AG09309 (cell line): ENCODE measurements around the gene CD160.
A peak's percentile ranks its signal among the peaks of the same experiment; 100 is the strongest.

ENCODE experiments used
- DNase-seq: peaks from one replicate; pipeline ENCODE4 v3.0.0-alpha.2; 2010; ENCODE audit warnings: low read depth
- H3K4me3 ChIP-seq: 2 replicates; pipeline ENCODE4 v1.5.1; 2011; ENCODE audit warnings: mild to moderate bottlenecking, low read depth, low read length, moderate library complexity; ENCODE audit not compliant: control insufficient read depth
- CTCF ChIP-seq: IDR thresholded peaks from 2 replicates; pipeline ENCODE4 v1.5.1; 2011; ENCODE audit warnings: mild to moderate bottlenecking, low read depth, low read length, inconsistent platforms; ENCODE audit not compliant: insufficient read depth, control insufficient read depth; ENCODE audit errors: missing control alignments

CD160 gene

DNA sequence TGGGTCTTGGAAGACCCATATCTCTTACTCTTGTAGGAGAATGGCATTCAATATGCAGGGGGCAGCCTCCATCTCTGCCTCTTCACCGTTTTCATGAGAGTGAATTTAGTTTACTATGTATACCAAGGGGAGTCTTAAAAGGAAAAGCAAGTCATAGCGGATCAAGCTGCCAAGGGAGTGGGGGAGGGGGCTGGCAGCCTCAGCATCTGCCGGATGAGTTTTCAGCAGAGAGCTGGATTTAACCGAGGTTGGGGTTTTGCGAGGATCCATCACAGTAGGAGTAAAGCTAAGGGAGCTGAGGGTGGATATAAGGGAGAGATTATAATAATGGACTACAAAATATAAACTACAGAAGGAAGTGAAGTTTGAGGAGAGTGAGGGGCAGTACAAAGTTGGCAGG, 9.9 kb downstream of the CD160 start:
- H3K4me3 ChIP-seq: no peak overlapping the region
- no peak for TF ChIP-seq CTCF
- no peak for DNase-seq

GRCh38 chr1:145729666-145730436, 10.6 kb downstream of the CD160 start:
- TF ChIP-seq CTCF: no peak
- no peak overlapping the region for H3K4me3 ChIP-seq
- no peak for DNase-seq

- no peak for DNase-seq
- TF ChIP-seq CTCF: no peak
- H3K4me3 ChIP-seq: no peak overlapping the region
Observed at GRCh38 chr1:145730467-145730866, 11.2 kb downstream of the CD160 start.

DNA sequence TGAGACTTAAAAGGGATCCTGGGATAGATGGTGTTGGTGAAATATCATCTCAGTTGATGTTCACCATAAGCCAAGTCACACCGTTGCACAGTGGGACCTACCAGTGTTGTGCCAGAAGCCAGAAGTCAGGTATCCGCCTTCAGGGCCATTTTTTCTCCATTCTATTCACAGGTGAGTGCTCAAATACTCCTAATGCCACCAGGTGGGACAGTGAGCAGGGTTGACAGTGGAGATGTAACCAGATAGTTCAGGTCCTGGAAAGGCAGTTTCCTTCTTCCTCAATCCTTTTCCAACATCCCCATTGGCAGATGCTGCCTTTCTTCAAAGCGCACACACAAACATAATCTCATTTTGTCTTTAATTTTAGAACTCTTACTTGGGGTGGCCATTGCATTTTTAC, 11.6 kb downstream of the CD160 start:
- H3K4me3 ChIP-seq: no peak overlapping the region

DNA sequence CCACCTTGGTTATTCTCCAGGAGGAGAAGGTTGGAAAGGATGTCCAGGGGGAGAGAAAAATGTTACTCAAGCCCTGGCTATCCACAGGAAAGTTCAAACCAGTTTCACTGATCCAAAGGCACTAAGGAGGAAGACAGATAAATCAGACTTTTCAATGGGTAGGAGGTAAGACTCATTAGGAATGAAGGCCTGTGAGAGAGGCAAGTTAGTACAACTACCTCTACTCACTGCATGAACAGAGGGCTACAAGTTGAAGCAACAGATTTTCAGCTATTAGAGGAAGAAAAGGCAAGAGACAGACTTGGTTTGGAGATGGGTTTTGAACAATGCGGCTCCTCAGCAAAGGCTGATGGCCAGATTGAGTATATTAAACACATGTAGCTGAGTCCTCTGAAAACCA, 16.9 kb downstream of the CD160 start:
- no peak for TF ChIP-seq CTCF
- no peak for DNase-seq
- no peak overlapping the region for H3K4me3 ChIP-seq

More for the DNA sequence above, 11.6 kb downstream of the CD160 start:
- DNase-seq: no peak
- TF ChIP-seq CTCF: no peak

- peak; percentile 84 for DNase-seq
- H3K4me3 ChIP-seq: no peak overlapping the region
- TF ChIP-seq CTCF: no peak
Observed at GRCh38 chr1:145740269-145740668, 21.0 kb downstream of the CD160 start.
